SK-N-MC (cell line): ENCODE measurements around the gene JAKMIP1.

Experiments
- EZH2 ChIP-seq: fragments of 200-600 bp; sonication (generic); IDR thresholded peaks from one replicate; pipeline ENCODE4 v1.6.1; 2017; ENCODE audit warnings: antibody characterized with exemption
- FOXP2 ChIP-seq: optimal IDR thresholded peaks from 2 replicates; pipeline ENCODE3; 2011; ENCODE audit warnings: mild to moderate bottlenecking, moderate library complexity; ENCODE audit not compliant: insufficient read depth; ENCODE audit errors: extremely low read length, control extremely low read depth
- POLR2AphosphoS5 ChIP-seq: IDR thresholded peaks from 2 replicates; pipeline ENCODE4 v1.6.1; 2012; ENCODE audit warnings: mild to moderate bottlenecking, low read depth, low read length, borderline replicate concordance

- TF ChIP-seq POLR2AphosphoS5 (no peak), FOXP2 (no peak), EZH2 (no peak)
Measured at GRCh38 chr4:6184169-6184568, 16.2 kb downstream of the JAKMIP1 start.
